Uterus (tissue), 4 donors: ENCODE data around the gene PLPPR3. TPM values are rescaled to one million over a fixed set of nuclear protein-coding genes. Genes with fewer than 3 reads are reported as not detected.

Experiments used
- DNase-seq, 2 donors: peaks; one replicate each; pipeline ENCODE4 v3.0.0-alpha.2; 2019 to 2020
- H3K27ac ChIP-seq, 2 donors: fragments of 200-600 bp; sonication (generic); 1 replicate in 1 of 2; 2 replicates in 1 of 2; pipeline ENCODE4 v1.5.1; 2016 to 2018
- H3K27me3 ChIP-seq, 2 donors: fragments of 200-600 bp; sonication (generic); one replicate each; pipeline ENCODE4 v1.5.1; 2018 to 2019; ENCODE audit warnings: control low read depth in 1 of 2
- H3K36me3 ChIP-seq, 2 donors: fragments of 200-600 bp; sonication (generic); one replicate each; pipeline ENCODE4 v1.5.1; 2019; ENCODE audit warnings: control low read depth in 1 of 2
- H3K4me1 ChIP-seq, 2 donors: fragments of 200-600 bp; sonication (generic); one replicate each; pipeline ENCODE4 v1.5.1; 2018 to 2019; ENCODE audit warnings: control low read depth in 1 of 2
- H3K4me3 ChIP-seq, 2 donors: fragments of 200-600 bp; sonication (generic); 1 replicate in 1 of 2; 2 replicates in 1 of 2; pipeline ENCODE4 v1.5.1; 2018 to 2019; ENCODE audit warnings: mild to moderate bottlenecking in 1 of 2
- H3K9me3 ChIP-seq, 2 donors: fragments of 200-600 bp; sonication (generic); one replicate each; pipeline ENCODE4 v1.5.1; 2019; ENCODE audit warnings: control low read depth in 1 of 2
- CTCF ChIP-seq, 4 experiments: fragments of 200-600 bp in 2 of 4; fragments of 450-650 bp in 2 of 4; sonication (generic) in 2 of 4; IDR thresholded peaks; one replicate each; pipeline ENCODE4 v1.5.1; 2016 to 2019; ENCODE audit warnings: antibody characterized with exemption in 4 of 4, mild to moderate bottlenecking in 2 of 4, moderate library complexity in 1 of 4
- POLR2A ChIP-seq, 2 donors: fragments of 450-650 bp; IDR thresholded peaks; one replicate each; pipeline ENCODE4 v1.6.1; 2016; ENCODE audit warnings: antibody characterized with exemption in 2 of 2, mild to moderate bottlenecking in 1 of 2, moderate library complexity in 1 of 2
- intact Hi-C: fragments of 100-400 bp; cut with DNase I; formaldehyde crosslinking; loops from one replicate; pipeline ENCODE4 v1.15.1; 2023; ENCODE audit warnings: low total_unique reads
- total RNA-seq, 4 donors: library from RNA; depleted of rRNA in 3 of 4; stranded (reverse); fragments of >200 nt in 3 of 4; gene quantifications; one replicate each; pipeline versions ENCODE4 v1.1.0 to v1.2.4, GENCODE V29; 2014 to 2023
- donor health status: DM: yes; HTN: yes; CAD: no.

PLPPR3 gene
- total RNA-seq, 4 donors from 2014 or later, result 3.4 TPM; not detected in 3

GRCh38 chr19:805600-806550, 15.9 kb downstream of the PLPPR3 start:
- H3K4me3 ChIP-seq, result no peak overlapping the region
- no peaks in the 10 kb centered on the region for H3K27me3 ChIP-seq
- no peaks in the 10 kb centered on the region for H3K9me3 ChIP-seq
- H3K27ac ChIP-seq, result no peak overlapping the region
- H3K36me3 ChIP-seq, result no peaks in the 10 kb centered on the region
- TF ChIP-seq POLR2A (IDR thresholded peaks at IDR 0.05), result no peak
- no peak for TF ChIP-seq CTCF (IDR thresholded peaks at IDR 0.05)
- DNase-seq, result no peak
- peaks cover 18 to 21% of the 10 kb centered on the region in 2 donors for H3K4me1 ChIP-seq
- intact Hi-C loops, result no loop called here

GRCh38 chr19:805166-805551, 16.6 kb downstream of the PLPPR3 start:
- DNase-seq, result no peak
- intact Hi-C loops, result no loop called here
- H3K36me3 ChIP-seq, result no peaks in the 10 kb centered on the region
- H3K9me3 ChIP-seq, result no peaks in the 10 kb centered on the region
- no peaks in the 10 kb centered on the region for H3K27me3 ChIP-seq
- no peak overlapping the region for H3K4me3 ChIP-seq
- no peak for TF ChIP-seq POLR2A (IDR thresholded peaks at IDR 0.05)
- peaks cover 21 to 29% of the 10 kb centered on the region in 2 donors for H3K4me1 ChIP-seq
- H3K27ac ChIP-seq, result no peak overlapping the region

- peaks cover 21 to 34% of the 10 kb centered on the region in 2 donors for H3K4me1 ChIP-seq
- no peaks in the 10 kb centered on the region for H3K27me3 ChIP-seq
- no peaks in the 10 kb centered on the region for H3K36me3 ChIP-seq
- TF ChIP-seq CTCF (IDR thresholded peaks at IDR 0.05) (no peak), POLR2A (IDR thresholded peaks at IDR 0.05) (no peak)
- DNase-seq, result no peak
- intact Hi-C loops, result no loop called here
- no peak overlapping the region for H3K4me3 ChIP-seq
- H3K27ac ChIP-seq, result no peak overlapping the region
- no peaks in the 10 kb centered on the region for H3K9me3 ChIP-seq
These were observed 17.2 kb downstream of the PLPPR3 start for GRCh38 chr19:804419-805165.

- H3K4me3 ChIP-seq, result no peak overlapping the region
- no peaks in the 10 kb centered on the region for H3K36me3 ChIP-seq
- intact Hi-C loops, result no loop called here
- H3K9me3 ChIP-seq, result no peaks in the 10 kb centered on the region
- peaks cover 27 to 42% of the 10 kb centered on the region in 2 donors for H3K4me1 ChIP-seq
- H3K27ac ChIP-seq, result no peak overlapping the region
- TF ChIP-seq POLR2A (IDR thresholded peaks at IDR 0.05) (no peak), CTCF (IDR thresholded peaks at IDR 0.05) (no peak)
- H3K27me3 ChIP-seq, result no peaks in the 10 kb centered on the region
- DNase-seq, result no peak
These were observed 17.9 kb downstream of the PLPPR3 start for GRCh38 chr19:803686-804418.

- intact Hi-C loops, result no loop called here
- H3K27ac ChIP-seq, result no peak overlapping the region
- no peaks in the 10 kb centered on the region for H3K27me3 ChIP-seq
- no peaks in the 10 kb centered on the region for H3K36me3 ChIP-seq
- no peak overlapping the region for H3K4me3 ChIP-seq
- TF ChIP-seq CTCF (IDR thresholded peaks at IDR 0.05) (no peak), POLR2A (IDR thresholded peaks at IDR 0.05) (no peak)
- no peak for DNase-seq
- H3K9me3 ChIP-seq, result no peaks in the 10 kb centered on the region
- H3K4me1 ChIP-seq, result peaks cover 27 to 46% of the 10 kb centered on the region in 2 donors
These were observed 18.6 kb downstream of the PLPPR3 start for GRCh38 chr19:803099-803561.
